ENCODE data around the gene C9orf85. TPM values are rescaled to one million over a fixed set of nuclear protein-coding genes. Genes with fewer than 3 reads are reported as not detected.

The C9orf85 gene
- total RNA-seq, 1 experiment from 2014 or later = 20.2 TPM

DNA sequence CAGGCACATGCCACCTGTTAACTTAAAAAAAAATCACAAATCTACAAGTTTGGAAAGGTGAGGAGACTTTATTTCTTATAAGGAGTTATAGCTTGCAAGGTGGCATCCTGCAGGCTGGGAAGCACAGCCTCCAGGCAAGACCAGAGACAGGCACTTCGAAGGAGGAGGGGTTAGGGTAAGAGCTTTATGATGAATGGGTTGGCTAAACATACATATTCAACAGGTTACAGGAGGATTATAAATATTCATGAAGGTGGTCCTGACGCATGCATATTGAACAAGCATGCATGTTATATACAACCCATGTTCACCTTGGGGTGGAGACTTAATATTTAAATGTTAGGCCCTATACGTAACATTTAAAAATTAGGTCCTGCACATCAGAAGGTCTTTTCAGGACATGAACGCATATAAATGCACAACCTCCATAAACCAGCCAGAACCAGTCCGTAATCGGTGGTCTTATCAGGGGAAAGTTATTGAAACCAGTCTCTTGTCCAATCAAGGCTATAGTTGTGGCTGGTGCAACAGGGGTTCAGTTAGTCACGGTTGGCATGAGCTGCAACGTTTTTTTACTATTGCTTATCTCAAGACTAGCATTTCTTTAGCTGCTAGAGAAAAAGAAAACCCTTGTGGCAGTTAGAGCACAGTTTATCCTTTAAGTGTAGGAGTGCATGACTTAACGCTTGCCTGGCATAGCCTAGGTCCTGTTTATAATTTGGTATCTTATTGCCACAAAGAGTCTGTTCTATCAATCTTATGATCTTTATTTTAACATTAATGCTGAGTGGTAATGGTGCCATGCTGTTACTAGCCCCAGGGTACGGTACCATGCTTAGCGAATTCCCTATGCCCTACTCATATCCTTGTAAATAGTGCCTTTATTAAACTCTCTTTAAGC lies 76.3 kb downstream of the C9orf85 start:
- TF ChIP-seq NR1H2 (CRISPR knock-in tag; IDR thresholded peaks at IDR 0.05) = no peak
- TF ChIP-seq, protein P1, sequence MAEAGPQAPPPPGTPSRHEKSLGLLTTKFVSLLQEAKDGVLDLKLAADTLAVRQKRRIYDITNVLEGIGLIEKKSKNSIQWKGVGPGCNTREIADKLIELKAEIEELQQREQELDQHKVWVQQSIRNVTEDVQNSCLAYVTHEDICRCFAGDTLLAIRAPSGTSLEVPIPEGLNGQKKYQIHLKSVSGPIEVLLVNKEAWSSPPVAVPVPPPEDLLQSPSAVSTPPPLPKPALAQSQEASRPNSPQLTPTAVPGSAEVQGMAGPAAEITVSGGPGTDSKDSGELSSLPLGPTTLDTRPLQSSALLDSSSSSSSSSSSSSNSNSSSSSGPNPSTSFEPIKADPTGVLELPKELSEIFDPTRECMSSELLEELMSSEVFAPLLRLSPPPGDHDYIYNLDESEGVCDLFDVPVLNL (CRISPR knock-in tag; IDR thresholded peaks at IDR 0.05; ENCODE audit: borderline replicate concordance, low read depth) = no peak
- POLR2A ChIA-PET = no interaction called here
- peak; percentile 20 for ATAC-seq
- no peaks in the 10 kb centered on the region for H3K9me3 Mint-ChIP-seq
- H3K4me1 Mint-ChIP-seq = peaks cover 35% of the 10 kb centered on the region
- CTCF ChIA-PET = interaction anchor here (1.4 to 2.1 kb wide), 3 partner anchors 17 to 37 kb away, joined by 4 to 14 read pairs (median 4); no protein-coding TSS in a partner anchor
- DNase-seq (ENCODE audit: low spot score) = no peak
- no peaks in the 10 kb centered on the region for H3K27me3 Mint-ChIP-seq (ENCODE audit: low read depth)
- H3K4me3 Mint-ChIP-seq = no peak overlapping the region
- H3K27ac Mint-ChIP-seq = no peak overlapping the region
- no peaks in the 10 kb centered on the region for H3K36me3 Mint-ChIP-seq

DNA sequence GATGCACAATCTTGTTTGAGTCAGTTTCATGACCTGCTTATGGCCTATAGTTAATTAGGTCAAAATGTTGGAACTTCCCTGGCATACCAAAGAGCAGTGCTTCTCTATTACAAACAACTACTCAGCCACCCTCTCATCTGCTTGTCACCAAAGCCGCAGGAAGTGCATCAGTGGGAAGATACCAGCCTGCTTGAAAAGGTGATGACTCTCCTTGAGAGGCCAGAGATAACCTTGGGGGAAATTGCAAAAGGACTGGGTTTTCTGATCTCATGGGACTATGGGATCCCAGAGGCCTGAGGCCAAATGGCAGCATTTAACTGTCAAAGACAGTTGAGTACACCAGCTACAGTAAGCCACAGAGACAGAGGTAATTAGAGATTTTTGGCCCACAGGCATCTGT lies 79.0 kb downstream of the C9orf85 start:
- no peaks in the 10 kb centered on the region for H3K9me3 Mint-ChIP-seq
- no peaks in the 10 kb centered on the region for H3K27me3 Mint-ChIP-seq (ENCODE audit: low read depth)
- ChIA-PET CTCF (no interaction called here), POLR2A (interaction anchor here (0.6 kb wide), 1 partner anchor 15 kb away, joined by 3 read pairs; no protein-coding TSS in a partner anchor)
- no peak overlapping the region for H3K4me3 Mint-ChIP-seq
- no peak overlapping the region for H3K27ac Mint-ChIP-seq
- TF ChIP-seq, protein P2, sequence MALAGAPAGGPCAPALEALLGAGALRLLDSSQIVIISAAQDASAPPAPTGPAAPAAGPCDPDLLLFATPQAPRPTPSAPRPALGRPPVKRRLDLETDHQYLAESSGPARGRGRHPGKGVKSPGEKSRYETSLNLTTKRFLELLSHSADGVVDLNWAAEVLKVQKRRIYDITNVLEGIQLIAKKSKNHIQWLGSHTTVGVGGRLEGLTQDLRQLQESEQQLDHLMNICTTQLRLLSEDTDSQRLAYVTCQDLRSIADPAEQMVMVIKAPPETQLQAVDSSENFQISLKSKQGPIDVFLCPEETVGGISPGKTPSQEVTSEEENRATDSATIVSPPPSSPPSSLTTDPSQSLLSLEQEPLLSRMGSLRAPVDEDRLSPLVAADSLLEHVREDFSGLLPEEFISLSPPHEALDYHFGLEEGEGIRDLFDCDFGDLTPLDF (CRISPR knock-in tag; IDR thresholded peaks at IDR 0.05) = no peak
- TF ChIP-seq, protein P3, sequence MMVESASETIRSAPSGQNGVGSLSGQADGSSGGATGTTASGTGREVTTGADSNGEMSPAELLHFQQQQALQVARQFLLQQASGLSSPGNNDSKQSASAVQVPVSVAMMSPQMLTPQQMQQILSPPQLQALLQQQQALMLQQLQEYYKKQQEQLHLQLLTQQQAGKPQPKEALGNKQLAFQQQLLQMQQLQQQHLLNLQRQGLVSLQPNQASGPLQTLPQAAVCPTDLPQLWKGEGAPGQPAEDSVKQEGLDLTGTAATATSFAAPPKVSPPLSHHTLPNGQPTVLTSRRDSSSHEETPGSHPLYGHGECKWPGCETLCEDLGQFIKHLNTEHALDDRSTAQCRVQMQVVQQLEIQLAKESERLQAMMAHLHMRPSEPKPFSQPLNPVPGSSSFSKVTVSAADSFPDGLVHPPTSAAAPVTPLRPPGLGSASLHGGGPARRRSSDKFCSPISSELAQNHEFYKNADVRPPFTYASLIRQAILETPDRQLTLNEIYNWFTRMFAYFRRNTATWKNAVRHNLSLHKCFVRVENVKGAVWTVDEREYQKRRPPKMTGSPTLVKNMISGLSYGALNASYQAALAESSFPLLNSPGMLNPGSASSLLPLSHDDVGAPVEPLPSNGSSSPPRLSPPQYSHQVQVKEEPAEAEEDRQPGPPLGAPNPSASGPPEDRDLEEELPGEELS (CRISPR knock-in tag; IDR thresholded peaks at IDR 0.05) = no peak
- TF ChIP-seq, protein P4, sequence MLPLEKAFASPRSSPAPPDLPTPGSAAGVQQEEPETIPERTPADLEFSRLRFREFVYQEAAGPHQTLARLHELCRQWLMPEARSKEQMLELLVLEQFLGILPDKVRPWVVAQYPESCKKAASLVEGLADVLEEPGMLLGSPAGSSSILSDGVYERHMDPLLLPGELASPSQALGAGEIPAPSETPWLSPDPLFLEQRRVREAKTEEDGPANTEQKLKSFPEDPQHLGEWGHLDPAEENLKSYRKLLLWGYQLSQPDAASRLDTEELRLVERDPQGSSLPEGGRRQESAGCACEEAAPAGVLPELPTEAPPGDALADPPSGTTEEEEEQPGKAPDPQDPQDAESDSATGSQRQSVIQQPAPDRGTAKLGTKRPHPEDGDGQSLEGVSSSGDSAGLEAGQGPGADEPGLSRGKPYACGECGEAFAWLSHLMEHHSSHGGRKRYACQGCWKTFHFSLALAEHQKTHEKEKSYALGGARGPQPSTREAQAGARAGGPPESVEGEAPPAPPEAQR (CRISPR knock-in tag; IDR thresholded peaks at IDR 0.05) = no peak
- TF ChIP-seq JAZF1 (CRISPR knock-in tag; IDR thresholded peaks at IDR 0.05) = no peak
- TF ChIP-seq, protein P5, sequence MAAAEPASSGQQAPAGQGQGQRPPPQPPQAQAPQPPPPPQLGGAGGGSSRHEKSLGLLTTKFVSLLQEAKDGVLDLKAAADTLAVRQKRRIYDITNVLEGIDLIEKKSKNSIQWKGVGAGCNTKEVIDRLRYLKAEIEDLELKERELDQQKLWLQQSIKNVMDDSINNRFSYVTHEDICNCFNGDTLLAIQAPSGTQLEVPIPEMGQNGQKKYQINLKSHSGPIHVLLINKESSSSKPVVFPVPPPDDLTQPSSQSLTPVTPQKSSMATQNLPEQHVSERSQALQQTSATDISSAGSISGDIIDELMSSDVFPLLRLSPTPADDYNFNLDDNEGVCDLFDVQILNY (CRISPR knock-in tag; IDR thresholded peaks at IDR 0.05) = no peak
- TF ChIP-seq, protein P6, sequence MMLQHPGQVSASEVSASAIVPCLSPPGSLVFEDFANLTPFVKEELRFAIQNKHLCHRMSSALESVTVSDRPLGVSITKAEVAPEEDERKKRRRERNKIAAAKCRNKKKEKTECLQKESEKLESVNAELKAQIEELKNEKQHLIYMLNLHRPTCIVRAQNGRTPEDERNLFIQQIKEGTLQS (CRISPR knock-in tag; conservative IDR thresholded peaks at IDR 0.05) = no peak
- TF ChIP-seq, protein P7, sequence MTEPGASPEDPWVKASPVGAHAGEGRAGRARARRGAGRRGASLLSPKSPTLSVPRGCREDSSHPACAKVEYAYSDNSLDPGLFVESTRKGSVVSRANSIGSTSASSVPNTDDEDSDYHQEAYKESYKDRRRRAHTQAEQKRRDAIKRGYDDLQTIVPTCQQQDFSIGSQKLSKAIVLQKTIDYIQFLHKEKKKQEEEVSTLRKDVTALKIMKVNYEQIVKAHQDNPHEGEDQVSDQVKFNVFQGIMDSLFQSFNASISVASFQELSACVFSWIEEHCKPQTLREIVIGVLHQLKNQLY (CRISPR knock-in tag; IDR thresholded peaks at IDR 0.05) = no peak
- DNase-seq (ENCODE audit: low spot score) (no peak), ATAC-seq (no peak)
- H3K4me1 Mint-ChIP-seq = peaks cover 16% of the 10 kb centered on the region
- no peaks in the 10 kb centered on the region for H3K36me3 Mint-ChIP-seq

DNA sequence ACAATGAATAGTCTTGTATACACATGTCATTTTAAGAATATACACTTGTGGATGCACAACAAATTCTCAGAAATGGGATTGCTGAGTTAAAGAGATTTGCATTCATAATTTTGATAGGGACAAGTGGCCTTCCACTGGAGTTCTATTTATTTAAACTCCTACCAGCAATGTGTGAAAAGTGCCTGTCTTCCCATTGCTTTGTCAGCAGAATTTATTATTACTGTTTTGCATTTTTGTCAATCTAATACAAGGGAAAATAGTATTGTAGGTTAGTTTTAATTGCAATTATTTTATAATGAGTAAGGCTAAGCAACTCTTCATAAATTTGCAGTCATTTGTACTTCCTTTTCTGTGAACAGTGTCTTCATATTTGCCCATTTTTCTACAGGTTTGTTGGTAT lies 94.0 kb downstream of the C9orf85 start:
- CTCF ChIA-PET = interaction anchor here (1.8 kb wide), 1 partner anchor 19 kb away, joined by 9 read pairs; no protein-coding TSS in a partner anchor
- Mint-ChIP-seq H3K27me3 (ENCODE audit: low read depth) (peaks cover 4% of the 10 kb centered on the region; the same call in 1 of the 2 replicates), H3K36me3 (peaks cover 16% of the 10 kb centered on the region), H3K9me3 (peaks cover 20% of the 10 kb centered on the region), H3K27ac (no peak overlapping the region), H3K4me3 (no peak overlapping the region), H3K4me1 (peaks cover 30% of the 10 kb centered on the region)
- no peak for ATAC-seq
- POLR2A ChIA-PET = no interaction called here
- DNase-seq (ENCODE audit: low spot score) = no peak
- TF ChIP-seq HMGA2 (CRISPR knock-in tag; IDR thresholded peaks at IDR 0.05) = no peak

Data from WTC11 (cell line).